Fibroblast of lung (primary cell): ENCODE measurements around the gene EPAS1. TPM values are rescaled to one million over a fixed set of nuclear protein-coding genes. Genes with fewer than 3 reads are reported as not detected.

Source experiments
- DNase-seq, 2 donors: peaks; one replicate each; pipeline versions ENCODE4 v3.0.0 to v3.0.0-alpha.2; 2010; ENCODE audit warnings: low read depth in 2 of 2
- H2AFZ ChIP-seq: 2 replicates; pipeline ENCODE4 v1.5.1; 2012; ENCODE audit warnings: low read length, control low read depth, inconsistent platforms
- H3K27ac ChIP-seq: 2 replicates; pipeline ENCODE4 v1.5.1; 2011; ENCODE audit warnings: low read length, control low read depth; ENCODE audit not compliant: insufficient read depth
- H3K27me3 ChIP-seq: 2 replicates; pipeline ENCODE4 v1.5.1; 2011; ENCODE audit warnings: mild to moderate bottlenecking, low read length; ENCODE audit not compliant: control insufficient read depth, insufficient read depth
- H3K36me3 ChIP-seq: 2 replicates; pipeline ENCODE4 v1.5.1; 2011; ENCODE audit warnings: low read length; ENCODE audit not compliant: control insufficient read depth, insufficient read depth
- H3K4me1 ChIP-seq: 2 replicates; pipeline ENCODE4 v1.5.1; 2011; ENCODE audit warnings: low read length; ENCODE audit not compliant: control insufficient read depth, insufficient read depth; ENCODE audit errors: extremely low read depth
- H3K4me2 ChIP-seq: 2 replicates; pipeline ENCODE4 v1.5.1; 2011; ENCODE audit warnings: low read length, control low read depth; ENCODE audit not compliant: insufficient read depth; ENCODE audit errors: extremely low read depth
- H3K4me3 ChIP-seq, 4 experiments: fragments of 200-600 bp in 1 of 4; sonication (generic) in 1 of 4; replicated peaks in 1 of 4; 2 replicates each; pipeline ENCODE4 v1.5.1; 2011 to 2016; ENCODE audit warnings: low read length in 4 of 4, low read depth in 3 of 4, mild to moderate bottlenecking in 3 of 4, control low read depth in 2 of 4, inconsistent platforms in 1 of 4, mixed read lengths in 1 of 4; ENCODE audit not compliant: insufficient read depth in 1 of 4; ENCODE audit errors: control extremely low read depth in 1 of 4
- H3K79me2 ChIP-seq: 2 replicates; pipeline ENCODE4 v1.5.1; 2012; ENCODE audit warnings: mild to moderate bottlenecking, low read length, inconsistent platforms; ENCODE audit not compliant: control insufficient read depth, insufficient read depth
- H3K9ac ChIP-seq: 2 replicates; pipeline ENCODE4 v1.5.1; 2011; ENCODE audit warnings: mild to moderate bottlenecking, low read length, control low read depth; ENCODE audit not compliant: insufficient read depth
- H3K9me3 ChIP-seq: 2 replicates; pipeline ENCODE4 v1.5.1; 2012; ENCODE audit warnings: low read depth, low read length; ENCODE audit not compliant: control insufficient read depth, insufficient read depth
- H4K20me1 ChIP-seq: 2 replicates; pipeline ENCODE4 v1.5.1; 2011; ENCODE audit warnings: low read length; ENCODE audit not compliant: control insufficient read depth, insufficient read depth; ENCODE audit errors: extremely low read depth
- EZH2 ChIP-seq: IDR thresholded peaks from 2 replicates; pipeline ENCODE4 v1.5.1; 2012; ENCODE audit warnings: low read length, control low read depth, mild to moderate bottlenecking; ENCODE audit errors: missing control alignments
- polyA plus RNA-seq, 2 donors: library from polyadenylated mRNA; depleted of rRNA in 1 of 2; stranded (reverse) in 1 of 2; unstranded in 1 of 2; fragments of >200 nt; gene quantifications; 2 replicates each; pipeline ENCODE4 v1.2.1, GENCODE V29; 2011 to 2012; ENCODE audit warnings: missing spikeins in 1 of 2
- total RNA-seq: library from RNA; depleted of rRNA; stranded (reverse); fragments of >200 nt; gene quantifications from 2 replicates; pipeline ENCODE4 v1.2.1, GENCODE V29; 2014
- TF ChIP-seq, protein P1 (sequence below), 2 donors: IDR thresholded peaks in 1 of 2; conservative IDR thresholded peaks in 1 of 2; 1 replicate in 1 of 2; 2 replicates in 1 of 2; pipeline ENCODE4 v1.5.1; 2011 to 2012; ENCODE audit warnings: low read length in 2 of 2, control low read depth in 1 of 2, inconsistent platforms in 1 of 2, low read depth in 1 of 2, mild to moderate bottlenecking in 1 of 2

EPAS1 gene
- total and polyA plus RNA-seq, 2 donors (not counting 1 experiment from before 2014, with no cell fraction given) = 120 to 941 TPM

DNA sequence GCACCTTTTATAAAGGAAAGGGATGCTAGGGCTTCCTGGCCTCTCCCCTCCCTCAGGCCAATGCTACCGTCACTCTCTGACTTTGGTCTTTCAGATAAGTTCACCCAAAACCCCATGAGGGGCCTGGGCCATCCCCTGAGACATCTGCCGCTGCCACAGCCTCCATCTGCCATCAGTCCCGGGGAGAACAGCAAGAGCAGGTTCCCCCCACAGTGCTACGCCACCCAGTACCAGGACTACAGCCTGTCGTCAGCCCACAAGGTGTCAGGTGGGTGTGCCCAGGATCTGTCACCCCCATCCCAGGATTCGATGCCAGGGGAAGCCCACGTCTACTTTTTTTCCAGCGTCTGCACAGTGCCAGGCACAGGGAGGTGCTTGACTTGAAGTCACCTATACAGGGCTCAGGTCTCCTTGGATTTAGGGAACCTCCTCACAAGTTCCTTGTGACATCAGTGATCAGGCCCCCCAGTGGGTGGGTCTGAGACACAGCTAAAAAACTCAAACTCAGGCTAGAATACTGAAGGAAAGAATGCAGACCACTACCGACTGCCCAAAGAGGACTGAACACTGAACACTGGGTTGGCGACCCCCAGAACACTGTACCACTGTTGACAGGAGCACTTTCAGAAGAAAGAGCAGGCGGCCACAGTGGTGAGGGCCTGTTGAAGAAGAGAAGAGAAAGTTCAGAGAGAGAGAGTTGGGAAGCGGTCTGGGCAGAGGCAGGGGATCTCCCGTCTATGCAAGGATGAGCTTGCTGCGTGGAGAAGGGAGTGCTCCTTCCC is 85.3 kb downstream of the EPAS1 start:
- Histone ChIP-seq H3K79me2 (no peaks in the 10 kb centered on the region), H3K4me1 (peaks cover 16% of the 10 kb centered on the region), H3K4me2 (no peak overlapping the region), H3K27me3 (no peaks in the 10 kb centered on the region), H3K9ac (no peak overlapping the region), H2AFZ (no peak overlapping the region), H3K36me3 (peaks cover 37% of the 10 kb centered on the region), H3K27ac (no peak overlapping the region), H4K20me1 (no peaks in the 10 kb centered on the region), H3K4me3 (no peak overlapping the region), H3K9me3 (no peaks in the 10 kb centered on the region)
- DNase-seq = no peak
- no peak for TF ChIP-seq EZH2
- TF ChIP-seq, protein P1, sequence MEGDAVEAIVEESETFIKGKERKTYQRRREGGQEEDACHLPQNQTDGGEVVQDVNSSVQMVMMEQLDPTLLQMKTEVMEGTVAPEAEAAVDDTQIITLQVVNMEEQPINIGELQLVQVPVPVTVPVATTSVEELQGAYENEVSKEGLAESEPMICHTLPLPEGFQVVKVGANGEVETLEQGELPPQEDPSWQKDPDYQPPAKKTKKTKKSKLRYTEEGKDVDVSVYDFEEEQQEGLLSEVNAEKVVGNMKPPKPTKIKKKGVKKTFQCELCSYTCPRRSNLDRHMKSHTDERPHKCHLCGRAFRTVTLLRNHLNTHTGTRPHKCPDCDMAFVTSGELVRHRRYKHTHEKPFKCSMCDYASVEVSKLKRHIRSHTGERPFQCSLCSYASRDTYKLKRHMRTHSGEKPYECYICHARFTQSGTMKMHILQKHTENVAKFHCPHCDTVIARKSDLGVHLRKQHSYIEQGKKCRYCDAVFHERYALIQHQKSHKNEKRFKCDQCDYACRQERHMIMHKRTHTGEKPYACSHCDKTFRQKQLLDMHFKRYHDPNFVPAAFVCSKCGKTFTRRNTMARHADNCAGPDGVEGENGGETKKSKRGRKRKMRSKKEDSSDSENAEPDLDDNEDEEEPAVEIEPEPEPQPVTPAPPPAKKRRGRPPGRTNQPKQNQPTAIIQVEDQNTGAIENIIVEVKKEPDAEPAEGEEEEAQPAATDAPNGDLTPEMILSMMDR (conservative IDR thresholded peaks at IDR 0.05 in 1 of 2, IDR thresholded peaks at IDR 0.05 in 1 of 2; ENCODE audit: low read depth in 1 of 2, low read length in 2 of 2) = no peak

DNA sequence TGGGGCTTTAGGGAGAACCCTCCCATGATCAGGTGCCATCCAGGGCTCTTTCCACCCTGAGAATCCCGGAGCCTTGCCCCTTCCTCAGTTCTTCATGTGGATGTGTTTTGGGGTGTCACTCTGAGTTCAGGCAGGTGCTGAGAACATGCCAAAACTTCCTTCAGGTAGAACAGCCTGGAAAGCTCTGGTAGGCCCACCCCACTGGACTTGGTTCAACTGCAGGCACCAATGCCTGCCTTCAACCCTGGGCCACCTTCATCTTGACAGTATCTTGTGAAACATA is 85.8 kb downstream of the EPAS1 start:
- H3K4me2 ChIP-seq = no peak overlapping the region
- no peak overlapping the region for H2AFZ ChIP-seq
- peaks cover 39% of the 10 kb centered on the region for H3K36me3 ChIP-seq
- no peaks in the 10 kb centered on the region for H3K9me3 ChIP-seq
- DNase-seq = no peak
- peaks cover 16% of the 10 kb centered on the region for H3K4me1 ChIP-seq
- no peaks in the 10 kb centered on the region for H3K27me3 ChIP-seq
- H3K27ac ChIP-seq = no peak overlapping the region
- no peak overlapping the region for H3K9ac ChIP-seq
- H3K4me3 ChIP-seq = no peak overlapping the region
- no peaks in the 10 kb centered on the region for H4K20me1 ChIP-seq
- TF ChIP-seq EZH2 = no peak
- TF ChIP-seq, protein P1 (conservative IDR thresholded peaks at IDR 0.05 in 1 of 2, IDR thresholded peaks at IDR 0.05 in 1 of 2; ENCODE audit: low read depth in 1 of 2, low read length in 2 of 2) = no peak
- no peaks in the 10 kb centered on the region for H3K79me2 ChIP-seq

DNA sequence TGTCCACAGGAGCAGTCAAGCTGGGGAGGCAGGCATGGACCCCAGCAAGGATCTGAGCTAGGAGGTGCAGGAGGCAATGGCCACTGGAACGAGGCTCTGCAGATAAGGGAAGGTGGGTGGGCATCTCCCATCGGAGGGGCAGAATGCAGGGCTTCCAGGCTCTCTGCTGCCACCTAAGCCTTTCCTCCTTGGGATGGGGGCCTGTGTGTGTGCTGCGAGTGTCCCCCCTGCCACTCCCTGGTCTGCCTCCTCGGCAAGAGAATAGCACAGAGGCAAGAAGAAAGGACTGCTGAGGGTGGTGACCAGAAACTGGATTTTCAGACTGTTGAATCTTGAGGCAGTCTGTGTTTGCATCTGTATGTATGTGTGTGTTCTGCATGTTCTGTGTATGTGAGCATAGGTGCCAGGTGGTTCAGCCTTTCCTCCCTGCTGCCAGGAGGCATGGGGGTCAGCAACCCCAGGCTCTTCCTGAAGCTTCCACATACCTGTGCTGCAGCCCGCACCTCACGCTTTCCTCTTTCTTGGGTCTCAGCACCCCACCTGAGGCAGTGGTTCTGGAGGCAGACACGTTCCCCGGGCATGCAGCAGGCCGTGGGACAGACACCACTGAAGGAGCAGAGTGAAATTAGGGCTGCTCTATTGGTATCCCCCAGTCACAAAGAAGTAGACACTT is 86.7 kb downstream of the EPAS1 start:
- Histone ChIP-seq H4K20me1 (no peaks in the 10 kb centered on the region), H3K4me3 (no peak overlapping the region), H3K36me3 (peaks cover 41% of the 10 kb centered on the region), H3K27ac (no peak overlapping the region), H3K4me1 (peaks cover 17% of the 10 kb centered on the region), H3K4me2 (no peak overlapping the region), H3K79me2 (no peaks in the 10 kb centered on the region), H2AFZ (no peak overlapping the region), H3K9ac (no peak overlapping the region), H3K27me3 (no peaks in the 10 kb centered on the region), H3K9me3 (no peaks in the 10 kb centered on the region)
- TF ChIP-seq, protein P1 (conservative IDR thresholded peaks at IDR 0.05 in 1 of 2, IDR thresholded peaks at IDR 0.05 in 1 of 2; ENCODE audit: low read depth in 1 of 2, low read length in 2 of 2) = no peak
- no peak for TF ChIP-seq EZH2
- no peak for DNase-seq
